HL-60/S4 treated with phorbol 12-myristate 13-acetate at 8.2 ng/mL for 4 days and 3 days (cell line): ENCODE data around the gene TTC33.

Experiments used
- in situ Hi-C: fragments of 300-500 bp; cut with MboI; formaldehyde crosslinking; loops from 2 replicates; pipeline ENCODE4 v1.15.0; 2022; ENCODE audit warnings: low sequenced_read_pairs

The TTC33 gene

DNA sequence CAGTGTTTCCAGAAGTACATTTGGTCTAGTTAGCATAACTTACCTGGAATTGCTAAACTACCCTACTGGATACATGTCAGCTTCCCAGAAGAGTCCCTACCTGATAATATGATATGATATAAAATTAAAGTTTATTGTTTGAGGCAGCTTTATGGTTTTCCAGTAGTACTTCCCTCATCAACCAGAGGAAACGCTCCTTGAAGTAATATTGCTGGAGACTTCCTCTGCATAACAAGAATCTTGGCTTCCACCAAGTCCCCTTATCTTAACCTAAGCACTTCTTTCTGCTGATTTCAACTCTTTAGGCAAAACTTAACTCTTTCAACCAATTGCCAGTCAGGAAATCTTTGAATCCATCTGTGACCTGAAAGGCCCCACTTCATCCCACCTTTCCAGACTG lies 290.3 kb downstream of the TTC33 start:
- in situ Hi-C loops, result no loop called here

DNA sequence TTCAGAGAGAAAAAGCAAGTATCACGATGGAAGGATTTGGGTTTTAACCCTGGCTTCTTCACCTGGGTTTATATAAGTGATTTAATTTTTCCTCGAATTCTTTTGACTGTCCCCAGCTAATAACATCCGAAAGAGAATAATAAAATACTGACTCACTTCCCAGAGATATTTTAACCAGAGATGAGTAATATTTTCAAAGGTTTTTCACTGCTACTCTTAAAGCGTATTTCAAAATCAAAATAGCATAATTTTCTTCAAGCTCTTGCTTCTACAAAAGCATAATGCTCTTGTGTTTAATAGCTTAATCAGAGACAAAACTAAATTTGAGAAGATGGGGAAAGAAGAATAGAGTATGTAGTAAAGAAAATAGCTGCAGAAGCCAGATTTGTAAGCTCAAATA lies 291.2 kb downstream of the TTC33 start:
- in situ Hi-C loops, result no loop called here
